H1 (cell line): ENCODE measurements around the gene XPO6. TPM values are rescaled to one million over a fixed set of nuclear protein-coding genes. Genes with fewer than 3 reads are reported as not detected.

Experiments
- CTCF ChIA-PET: fragments of 300-600 bp; sonication (Branson Sonifier 250); formaldehyde crosslinking; loops from one replicate; lab custom pipeline; 2021; ENCODE audit not compliant: partially characterized antibody; lab: Charles Lee
- POLR2A ChIA-PET: fragments of 300-600 bp; sonication (Branson Sonifier 250); formaldehyde crosslinking; loops from one replicate; lab custom pipeline; 2021; ENCODE audit warnings: inconsistent platforms; ENCODE audit not compliant: partially characterized antibody; lab: Charles Lee
- DNase-seq, 2 experiments: peaks; one replicate each; pipeline versions ENCODE4 v3.0.0 to v3.0.0-alpha.2; 2010 to 2022; ENCODE audit warnings: low spot score in 2 of 2, low read depth in 1 of 2, mixed read lengths in 1 of 2
- FAIRE-seq: peaks from 2 replicates; lab custom pipeline; 2011; peaks lifted over from hg19 to GRCh38; lab: Jason Lieb, UNC
- H2AFZ ChIP-seq: 2 replicates; pipeline ENCODE4 v1.8.1; 2012; ENCODE audit warnings: low read length, inconsistent platforms
- H2AK5ac ChIP-seq: 2 replicates; pipeline ENCODE4 v1.6.1; 2013; ENCODE audit warnings: low read depth, low read length
- H2BK120ac ChIP-seq: replicated peaks from 2 replicates; pipeline ENCODE3; 2013; ENCODE audit warnings: low read depth, low read length, inconsistent platforms
- H2BK12ac ChIP-seq: 2 replicates; pipeline ENCODE4 v1.6.1; 2013; ENCODE audit warnings: low read depth, low read length
- H2BK15ac ChIP-seq: 2 replicates; pipeline ENCODE4 v1.6.1; 2013; ENCODE audit warnings: low read length
- H2BK20ac ChIP-seq: 2 replicates; pipeline ENCODE4 v1.6.1; 2013; ENCODE audit warnings: low read length
- H2BK5ac ChIP-seq: 2 replicates; pipeline ENCODE4 v1.6.1; 2013; ENCODE audit warnings: low read depth, low read length
- H3K14ac ChIP-seq: 2 replicates; pipeline ENCODE4 v1.6.1; 2013; ENCODE audit warnings: inconsistent platforms; ENCODE audit not compliant: insufficient read length
- H3K18ac ChIP-seq: 2 replicates; pipeline ENCODE4 v1.6.1; 2013; ENCODE audit warnings: low read length; ENCODE audit errors: extremely low read depth
- H3K23ac ChIP-seq: 2 replicates; pipeline ENCODE4 v1.6.1; 2013; ENCODE audit warnings: inconsistent platforms; ENCODE audit not compliant: insufficient read length
- H3K23me2 ChIP-seq: 2 replicates; pipeline ENCODE4 v1.6.1; 2013; ENCODE audit warnings: low read depth, low read length
- H3K27ac ChIP-seq: 2 replicates; pipeline ENCODE4 v1.6.1; 2011; ENCODE audit warnings: low read depth, low read length, inconsistent platforms
- H3K27me3 ChIP-seq, 4 experiments: replicated peaks in 1 of 4; 1 replicate in 1 of 4; 2 replicates in 3 of 4; pipeline versions ENCODE4 v1.6.1 to v1.8.1; 2011 to 2013; ENCODE audit warnings: low read length in 3 of 4, mild to moderate bottlenecking in 3 of 4, inconsistent platforms in 2 of 4, mixed read lengths in 2 of 4, moderate library complexity in 1 of 4; ENCODE audit not compliant: control insufficient read depth in 3 of 4, insufficient read depth in 3 of 4; ENCODE audit errors: extremely low read depth in 1 of 4
- H3K36me3 ChIP-seq, 4 experiments: 2 replicates each; pipeline versions ENCODE4 v1.6.1 to v1.8.1; 2011 to 2013; ENCODE audit warnings: mild to moderate bottlenecking in 4 of 4, low read length in 3 of 4, moderate library complexity in 2 of 4, control low read depth in 1 of 4, inconsistent platforms in 1 of 4; ENCODE audit not compliant: insufficient read depth in 4 of 4, control insufficient read depth in 2 of 4
- H3K4ac ChIP-seq: replicated peaks from 2 replicates; pipeline ENCODE3; 2013; ENCODE audit warnings: low read length, low read depth, mixed read lengths, inconsistent platforms; ENCODE audit not compliant: insufficient read length
- H3K4me1 ChIP-seq, 4 experiments: replicated peaks in 1 of 4; 1 replicate in 1 of 4; 2 replicates in 3 of 4; pipeline versions ENCODE4 v1.6.1 to v1.8.1; 2011 to 2013; ENCODE audit warnings: low read length in 3 of 4, inconsistent platforms in 2 of 4, mixed read lengths in 1 of 4; ENCODE audit not compliant: insufficient read depth in 4 of 4, control insufficient read depth in 3 of 4
- H3K4me2 ChIP-seq, 2 experiments: 2 replicates each; pipeline versions ENCODE4 v1.6.1 to v1.8.1; 2011 to 2013; ENCODE audit warnings: low read depth in 2 of 2, low read length in 2 of 2, control low read depth in 1 of 2, inconsistent platforms in 1 of 2, mild to moderate bottlenecking in 1 of 2; ENCODE audit not compliant: insufficient read depth in 1 of 2
- H3K4me3 ChIP-seq, 4 experiments: fragments of 200-600, 300-600 bp in 1 of 4; sonication (generic), shearing (Covaris generic), sonication (Bioruptor Twin) in 1 of 4; 2 replicates each; pipeline versions ENCODE4 v1.5.1 to v1.8.1; 2011 to 2016; ENCODE audit warnings: low read length in 4 of 4, low read depth in 3 of 4, control low read depth in 2 of 4, inconsistent platforms in 2 of 4, mild to moderate bottlenecking in 2 of 4, mixed read lengths in 1 of 4, moderate library complexity in 1 of 4; ENCODE audit not compliant: insufficient read depth in 2 of 4; ENCODE audit errors: extremely low read depth in 1 of 4
- H3K56ac ChIP-seq: replicated peaks from 2 replicates; pipeline ENCODE3; 2013; ENCODE audit warnings: low read depth, mild to moderate bottlenecking, mixed read lengths, low read length, inconsistent platforms; ENCODE audit not compliant: insufficient read length
- H3K79me1 ChIP-seq: 2 replicates; pipeline ENCODE4 v1.6.1; 2013; ENCODE audit warnings: low read depth, low read length, control low read depth
- H3K79me2 ChIP-seq, 2 experiments: 2 replicates each; pipeline versions ENCODE4 v1.6.1 to v1.8.1; 2012 to 2013; ENCODE audit warnings: low read length in 2 of 2, mild to moderate bottlenecking in 2 of 2, inconsistent platforms in 1 of 2; ENCODE audit not compliant: insufficient read depth in 2 of 2, control insufficient read depth in 1 of 2
- H3K9ac ChIP-seq, 4 experiments: replicated peaks in 1 of 4; 1 replicate in 1 of 4; 2 replicates in 3 of 4; pipeline versions ENCODE4 v1.6.1 to v1.8.1; 2011 to 2013; ENCODE audit warnings: low read depth in 3 of 4, low read length in 3 of 4, control low read depth in 2 of 4, mild to moderate bottlenecking in 2 of 4, moderate library complexity in 2 of 4, inconsistent platforms in 1 of 4; ENCODE audit errors: extremely low read depth in 1 of 4
- H3K9me3 ChIP-seq, 2 experiments: 2 replicates each; pipeline versions ENCODE4 v1.6.1 to v1.8.1; 2012 to 2013; ENCODE audit warnings: mild to moderate bottlenecking in 2 of 2, moderate library complexity in 2 of 2, control low read depth in 1 of 2, inconsistent platforms in 1 of 2, low read depth in 1 of 2, low read length in 1 of 2, mixed read lengths in 1 of 2; ENCODE audit not compliant: insufficient read depth in 2 of 2
- H4K20me1 ChIP-seq, 2 experiments: replicated peaks in 1 of 2; 2 replicates each; pipeline versions ENCODE3 to v1.8.1; 2011 to 2013; ENCODE audit warnings: inconsistent platforms in 2 of 2, low read length in 2 of 2, mild to moderate bottlenecking in 1 of 2; ENCODE audit not compliant: insufficient read depth in 2 of 2, control insufficient read depth in 1 of 2
- H4K5ac ChIP-seq: 2 replicates; pipeline ENCODE4 v1.6.1; 2013; ENCODE audit warnings: low read length, low read depth, mixed read lengths, inconsistent platforms; ENCODE audit not compliant: insufficient read length
- H4K8ac ChIP-seq: 2 replicates; pipeline ENCODE4 v1.8.0; 2013; ENCODE audit warnings: mild to moderate bottlenecking, moderate library complexity, low read length, inconsistent platforms; ENCODE audit not compliant: insufficient read depth; ENCODE audit errors: extremely low read depth
- H4K91ac ChIP-seq: replicated peaks from 2 replicates; pipeline ENCODE3; 2013; ENCODE audit warnings: low read length, mixed read lengths, inconsistent platforms; ENCODE audit not compliant: insufficient read length
- FOSL1 ChIP-seq: IDR thresholded peaks from 2 replicates; pipeline ENCODE4 v1.6.1; 2011; ENCODE audit warnings: mild to moderate bottlenecking, low read depth, low read length, moderate library complexity; ENCODE audit not compliant: insufficient read depth
- MAX ChIP-seq: IDR thresholded peaks from 2 replicates; pipeline ENCODE4 v1.6.1; 2012; ENCODE audit warnings: inconsistent platforms
- RXRA ChIP-seq: IDR thresholded peaks from 2 replicates; pipeline ENCODE4 v1.6.1; 2011; ENCODE audit warnings: low read depth, mild to moderate bottlenecking, low read length, moderate library complexity; ENCODE audit not compliant: insufficient read depth
- TBP ChIP-seq: IDR thresholded peaks from 2 replicates; pipeline ENCODE4 v1.6.1; 2011; ENCODE audit warnings: low read depth, low read length, improper control_type of control experiment
- WGBS, 2 experiments: shearing (Covaris generic) in 1 of 2; methylation state at CpG; one replicate each; pipeline versions ENCODE4 v1.1.6 to v1.1.7; 2013 to 2015; ENCODE audit warnings: low lambda C conversion rate in 2 of 2, mixed read lengths in 2 of 2, inconsistent platforms in 1 of 2, low coverage in 1 of 2, missing lambda C conversion rate in 1 of 2; ENCODE audit not compliant: insufficient replicate concordance in 2 of 2, insufficient coverage in 1 of 2, insufficient read length in 1 of 2; ENCODE audit errors: extremely low coverage in 1 of 2, missing lambda C conversion rate in 1 of 2; 5-methylcytosine and 5-hydroxymethylcytosine counted together
- polyA plus RNA-seq, 7 experiments: library from polyadenylated mRNA; depleted of rRNA in 3 of 7; stranded (reverse) in 5 of 7; unstranded in 2 of 7; fragments of >200 nt in 5 of 7; fragments of 200-250 nt in 2 of 7; gene quantifications; 1 replicate in 5 of 7; 2 replicates in 1 of 7; 4 replicates in 1 of 7; pipeline versions ENCODE4 v1.2.1 to v1.2.3, GENCODE V29; 2011 to 2013; ENCODE audit warnings: missing spikeins in 2 of 7, mixed read lengths in 2 of 7
- total RNA-seq: library from RNA; stranded (reverse); fragmentation: NEBNext Ultra II Directional; extraction: Animal tissue kit (Norgen Biotek cat#: 25700); gene quantifications from 2 replicates; pipeline ENCODE4 v1.2.1, GENCODE V29; 2021
- TF ChIP-seq, protein P1 (sequence below): IDR thresholded peaks from 2 replicates; pipeline ENCODE4 v1.6.1; 2011; ENCODE audit warnings: low read depth, mild to moderate bottlenecking, low read length; ENCODE audit not compliant: insufficient read depth

The XPO6 gene
- total and polyA plus RNA-seq, 2 of the 8 experiments (the other 6 are each of a cell fraction or from before 2014, with no cell fraction given) = 152 to 254 TPM

DNA sequence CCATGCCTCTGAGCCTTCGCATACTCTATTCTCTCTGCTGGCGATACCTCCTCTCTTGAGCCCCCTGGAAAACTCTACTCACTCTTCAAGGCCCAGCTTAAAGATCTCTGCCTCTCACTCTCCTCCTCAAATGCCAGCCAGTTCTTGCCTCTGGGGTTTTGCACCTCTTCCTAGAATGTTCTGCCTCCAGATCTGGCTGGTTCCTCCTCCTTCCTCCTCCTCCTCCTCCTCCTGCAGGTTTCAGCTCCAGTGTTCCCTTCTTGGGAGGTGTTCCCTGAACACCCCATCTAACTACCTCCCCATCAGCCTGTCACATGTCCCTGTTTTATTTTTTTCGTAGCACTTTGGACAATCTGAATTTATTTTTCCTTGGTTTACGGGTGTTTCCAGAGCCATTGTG, 45.5 kb upstream of the XPO6 start:
- Histone ChIP-seq H3K23ac (no peak overlapping the region), H4K20me1 (no peaks in the 10 kb centered on the region), H3K18ac (no peak overlapping the region), H3K56ac (no peak overlapping the region), H3K4me3 (no peak overlapping the region), H3K9ac (no peak overlapping the region), H2BK12ac (no peak overlapping the region), H2BK20ac (peak overlapping the region; percentile 32; the same call in 1 of the 2 replicates), H2BK15ac (peak overlapping the region; percentile 61; the same call in 1 of the 2 replicates), H2AFZ (no peak overlapping the region), H3K4me2 (no peak overlapping the region), H2BK5ac (no peak overlapping the region), H4K8ac (no peak overlapping the region), H3K4me1 (peaks cover 0 to 34% (median 21%) of the 10 kb centered on the region in 4 experiments; a peak in 6 of 7 replicates), H4K5ac (no peak overlapping the region), H3K27ac (no peak overlapping the region), H3K36me3 (no peaks in the 10 kb centered on the region), H3K27me3 (no peaks in the 10 kb centered on the region), H2BK120ac (no peak overlapping the region), H3K23me2 (peaks cover 3% of the 10 kb centered on the region; the same call in 1 of the 2 replicates), H3K4ac (no peak overlapping the region), H3K79me2 (no peaks in the 10 kb centered on the region), H4K91ac (peak overlapping the region; percentile 61), H2AK5ac (peak overlapping the region; percentile 53; the same call in 1 of the 2 replicates), H3K9me3 (no peaks in the 10 kb centered on the region), H3K14ac (no peak overlapping the region), H3K79me1 (0 out of 2 replicates have a peak, but pooled peaks cover 2% of the 10 kb centered on the region)
- 71% methylated on average over 4 of the region's 4 CpGs; no CpG with 5 or more reads in 1 of the 2 experiments for WGBS, 2 experiments
- DNase-seq (no peak), FAIRE-seq (no peak)
- ChIA-PET POLR2A (interaction anchor here (0.9 to 1.1 kb wide), 2 partner anchors 19 to 51 kb away, joined by 3 read pairs; no protein-coding TSS in a partner anchor), CTCF (no interaction called here)
- TF ChIP-seq, protein P1, sequence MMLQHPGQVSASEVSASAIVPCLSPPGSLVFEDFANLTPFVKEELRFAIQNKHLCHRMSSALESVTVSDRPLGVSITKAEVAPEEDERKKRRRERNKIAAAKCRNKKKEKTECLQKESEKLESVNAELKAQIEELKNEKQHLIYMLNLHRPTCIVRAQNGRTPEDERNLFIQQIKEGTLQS = no peak
- TF ChIP-seq MAX (no peak), FOSL1 (no peak), RXRA (no peak), TBP (no peak)
